Stimulated activated CD4-positive, alpha-beta T cell treated with anti-CD3 and anti-CD28 coated beads, Interleukin-4, amount 100 ng/mL, for 1 hour (primary cell): ENCODE results near the gene PXDN.

ENCODE experiments used
- DNase-seq: peaks from one replicate; pipeline ENCODE4 v3.0.0-alpha.2; 2020

Gene PXDN

DNA sequence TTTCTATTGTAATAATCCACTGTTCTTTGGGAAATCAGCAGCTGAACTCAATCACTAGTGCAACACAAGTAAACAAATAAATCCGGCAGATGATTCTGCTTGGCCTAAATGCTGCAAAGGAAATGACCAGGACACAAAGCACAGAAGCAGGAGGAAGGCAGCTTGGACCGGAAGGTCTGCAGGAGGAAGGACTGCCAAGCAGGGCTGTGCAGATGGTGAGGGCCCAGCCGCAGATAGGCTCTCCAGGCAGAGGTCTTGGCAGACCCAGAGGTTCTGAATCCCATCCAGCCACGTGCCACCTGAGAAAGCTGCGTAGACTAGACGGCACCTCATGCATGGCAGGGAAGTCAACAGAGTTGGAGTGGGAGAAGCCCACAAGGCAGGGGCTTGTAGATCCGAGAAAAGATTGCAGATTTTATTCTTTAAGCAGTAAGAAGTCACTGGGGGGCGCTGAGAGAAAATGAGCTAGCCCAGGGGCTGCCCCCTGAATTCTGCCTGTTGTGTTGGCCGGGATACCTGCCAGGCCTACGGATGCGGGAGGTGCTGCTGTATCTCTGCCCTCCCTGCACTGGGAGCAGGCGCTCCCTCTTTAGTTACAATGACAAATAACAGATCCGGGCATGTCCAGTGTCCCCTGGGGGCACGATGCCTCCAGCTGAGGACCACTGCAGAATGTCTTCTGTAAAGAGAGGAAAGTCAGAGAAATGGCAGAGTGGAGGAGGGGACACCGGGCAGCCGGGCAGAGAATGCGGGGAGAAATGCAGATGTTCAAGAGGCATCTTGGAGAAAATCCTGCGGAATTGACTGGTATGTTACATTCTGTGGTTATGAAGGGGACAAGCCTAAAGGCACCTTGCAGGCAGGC is 153.5 kb downstream of the PXDN start:
- DNase-seq: no peak

DNA sequence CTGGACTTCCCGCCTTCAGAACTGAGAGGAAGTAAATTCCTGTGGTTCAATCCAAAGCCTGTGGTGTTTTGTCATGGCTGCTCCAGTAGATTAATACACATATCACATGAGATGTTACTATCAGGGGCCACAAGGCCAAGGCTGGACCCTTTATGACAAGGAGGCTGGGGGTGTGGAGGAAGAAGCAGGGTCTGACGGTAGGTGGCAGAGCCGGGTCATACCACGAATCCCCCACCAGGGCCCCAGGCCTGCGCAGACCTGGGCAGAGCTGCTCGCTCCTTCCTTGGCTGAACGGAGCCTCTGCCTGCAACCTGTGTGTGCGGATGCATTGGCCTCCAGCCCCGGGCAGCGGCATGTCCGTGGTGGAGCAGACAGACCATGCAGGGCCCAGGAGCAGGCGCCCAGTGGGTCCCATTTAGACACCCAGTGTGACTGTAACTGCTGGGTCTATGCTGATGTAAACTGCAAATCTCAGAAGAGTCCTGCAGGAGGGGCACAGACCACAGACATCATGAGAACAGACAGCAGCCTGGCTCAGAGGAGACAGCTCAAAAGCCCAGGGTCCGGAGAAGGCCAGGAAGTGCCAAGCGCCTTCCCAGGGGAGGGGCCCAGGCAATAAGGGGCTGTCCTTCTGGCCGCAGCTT is 155.2 kb downstream of the PXDN start:
- no peak for DNase-seq

DNA sequence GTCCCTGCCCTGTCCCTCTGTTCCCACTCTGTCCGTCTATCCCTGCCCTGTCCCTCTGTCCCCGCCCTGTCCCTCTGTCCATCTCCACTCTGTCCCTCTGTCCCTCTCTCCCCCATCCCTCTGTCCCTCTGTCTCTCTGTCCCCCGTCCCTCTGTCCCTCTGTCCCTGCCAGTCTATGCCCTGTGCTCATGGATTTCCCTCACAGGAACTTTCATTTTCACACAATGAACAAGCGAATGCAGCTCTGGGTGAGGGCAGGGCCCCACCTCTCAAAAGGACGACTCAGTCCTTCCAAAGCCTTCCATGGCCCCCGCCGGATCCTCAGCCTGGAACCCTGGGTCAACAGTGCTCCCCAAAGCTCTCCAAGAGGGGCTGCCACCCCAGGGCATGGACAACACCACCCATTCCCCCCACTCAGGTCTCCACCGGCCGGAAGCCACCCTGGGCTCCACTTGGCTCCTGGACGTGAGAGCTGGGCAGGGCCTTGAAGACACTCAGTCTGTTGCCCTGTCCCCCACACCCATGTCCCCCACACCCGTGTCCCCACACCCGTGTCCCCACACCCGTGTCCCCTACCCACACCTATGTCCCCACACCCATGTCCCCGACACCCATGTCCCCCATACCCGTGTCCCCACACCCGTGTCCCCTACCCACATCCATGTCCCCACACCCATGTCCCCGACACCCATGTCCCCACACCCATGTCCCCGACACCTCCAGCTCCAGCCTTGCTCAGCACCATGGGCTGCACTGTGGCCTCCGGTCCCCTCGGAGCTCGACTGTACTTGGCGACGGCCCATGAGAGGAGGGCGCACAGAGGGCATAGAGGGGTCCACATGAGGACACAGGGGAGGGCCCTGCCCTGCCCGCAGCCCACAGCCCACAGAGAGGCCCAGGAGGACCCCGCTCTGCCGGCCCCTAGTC is 156.0 kb downstream of the PXDN start:
- DNase-seq: no peak

DNA sequence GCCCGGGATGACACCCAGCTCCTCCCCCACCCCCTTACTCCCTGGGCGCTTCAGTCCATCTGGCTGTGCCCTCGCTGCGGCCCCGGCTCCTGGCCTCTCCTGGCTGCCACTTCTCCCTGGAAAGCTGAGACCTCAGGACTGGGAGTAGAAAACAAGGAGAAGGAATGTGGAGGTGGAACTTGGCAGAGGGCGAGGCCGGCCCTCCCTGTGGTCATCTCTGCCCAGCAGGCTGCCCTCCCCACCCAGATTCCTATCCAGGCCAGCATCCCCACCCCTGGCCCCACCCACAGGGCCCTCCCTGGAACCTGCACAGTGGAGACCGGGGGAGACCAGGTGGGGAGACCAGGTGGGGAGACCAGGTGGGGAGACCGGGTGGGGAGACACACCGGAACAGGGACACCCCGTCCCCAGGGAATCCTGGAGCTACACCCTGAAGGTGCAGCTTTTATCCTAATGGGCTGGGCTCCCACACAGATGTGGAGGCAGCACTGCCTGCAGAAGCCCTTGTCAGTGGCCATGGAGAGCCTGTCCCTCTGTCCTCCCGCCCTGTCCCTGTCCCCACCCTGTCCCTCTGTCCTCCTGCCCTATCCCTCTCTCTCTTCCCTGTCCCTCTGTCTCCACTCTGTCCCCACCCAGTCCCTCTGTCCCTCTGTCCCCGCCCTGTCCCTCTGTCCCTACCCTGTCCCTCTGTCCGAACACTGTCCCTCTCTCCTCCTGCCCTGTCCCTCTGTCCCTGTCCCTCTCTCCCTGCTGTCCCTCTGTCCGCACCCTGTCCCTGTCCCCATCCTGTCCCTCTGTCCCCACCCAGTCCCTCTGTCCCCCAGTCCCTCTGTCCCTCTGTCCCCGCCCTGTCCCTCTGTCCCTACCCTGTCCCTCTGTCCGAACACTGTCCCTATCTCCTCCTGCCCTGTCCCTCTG is 157.1 kb downstream of the PXDN start:
- no peak for DNase-seq

DNA sequence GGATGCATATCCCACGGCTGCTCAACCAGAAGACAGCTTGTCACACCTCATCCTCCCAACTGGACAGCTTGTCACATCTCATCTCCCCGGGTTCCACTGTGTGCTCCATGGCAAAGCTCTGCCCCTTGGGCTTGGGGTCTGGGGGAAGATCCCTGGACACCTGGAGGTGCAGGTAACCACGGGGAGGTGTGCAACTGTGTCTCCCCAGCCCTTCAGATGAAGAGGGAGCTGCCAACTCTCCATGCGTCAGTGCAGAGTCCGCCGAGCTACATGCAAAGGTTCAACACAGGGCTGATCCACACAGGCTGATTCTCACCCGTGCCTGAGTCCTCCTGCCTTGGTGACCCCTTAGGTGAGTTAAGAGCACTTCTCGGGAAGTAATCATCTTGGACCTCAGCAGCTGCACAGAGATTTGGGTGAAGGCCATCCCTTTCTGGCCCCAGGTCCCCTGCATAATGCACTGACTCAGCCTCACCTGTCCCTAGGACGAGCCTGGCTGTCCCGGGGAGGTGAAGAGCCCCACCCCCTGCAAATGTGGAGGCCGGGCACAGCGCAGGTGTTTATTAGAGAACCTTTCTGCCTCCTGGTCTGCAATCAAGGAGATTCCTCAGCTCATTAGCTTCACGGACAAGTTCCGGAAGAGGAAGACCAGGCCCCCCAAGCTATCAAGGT is 157.9 kb downstream of the PXDN start:
- DNase-seq: no peak

DNA sequence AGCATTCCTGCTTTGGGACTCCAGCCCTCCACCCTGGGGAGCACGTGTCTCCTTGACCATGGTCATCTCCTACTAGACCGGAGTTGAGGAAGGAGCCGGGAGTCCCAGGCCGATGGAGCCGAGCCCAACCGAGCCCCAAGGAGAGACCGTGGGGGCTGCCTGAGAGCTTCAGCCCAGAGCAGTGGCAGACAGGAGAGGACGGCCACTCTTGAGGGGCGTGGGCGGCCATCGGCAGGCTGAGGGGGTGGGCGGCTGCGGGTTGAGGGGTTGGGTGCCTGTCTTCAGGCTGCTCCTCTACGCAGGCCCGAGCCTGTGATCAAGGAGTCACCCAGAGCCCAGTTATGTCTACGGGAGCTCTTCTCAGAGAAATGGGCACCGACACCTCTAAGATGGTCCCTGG is 158.7 kb downstream of the PXDN start:
- no peak for DNase-seq

DNA sequence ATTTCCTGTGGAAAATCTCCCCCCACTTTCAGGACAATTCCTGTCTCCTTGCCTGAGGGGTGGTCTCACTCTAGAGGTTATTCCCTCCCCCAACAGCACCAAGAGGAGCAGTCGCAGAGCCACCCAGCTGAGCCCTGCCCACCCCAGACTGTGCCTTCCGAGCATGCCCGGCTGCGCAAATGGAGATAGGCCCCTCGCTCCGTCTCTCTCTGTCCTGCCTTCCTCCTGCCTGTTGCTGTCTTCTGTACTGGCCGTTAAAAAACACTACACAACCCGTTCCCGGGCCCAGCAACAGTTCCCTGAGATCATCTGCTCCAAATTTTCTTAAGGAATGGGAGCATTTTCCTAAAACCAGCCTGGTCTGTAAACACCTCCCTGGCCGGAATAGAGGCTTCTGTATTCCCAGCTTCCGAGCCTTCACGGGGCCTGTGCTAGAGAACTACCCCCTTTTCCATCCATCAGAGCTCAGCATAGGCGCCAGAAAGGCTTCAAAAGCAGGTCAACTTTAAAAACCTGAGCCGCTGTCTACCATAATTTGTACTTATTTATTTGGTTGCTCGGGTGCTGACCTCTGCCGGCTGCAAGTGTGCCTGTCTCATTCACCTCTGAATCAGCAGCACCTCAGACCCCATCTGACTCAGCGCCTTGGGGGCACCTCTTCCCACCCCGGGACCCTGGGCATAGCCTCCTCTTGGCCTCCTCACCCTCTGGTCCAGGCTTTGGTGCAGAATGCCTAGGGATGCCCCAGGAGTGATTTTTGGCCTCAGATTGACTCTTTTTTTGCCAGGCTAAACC is 159.4 kb downstream of the PXDN start:
- DNase-seq: no peak

DNA sequence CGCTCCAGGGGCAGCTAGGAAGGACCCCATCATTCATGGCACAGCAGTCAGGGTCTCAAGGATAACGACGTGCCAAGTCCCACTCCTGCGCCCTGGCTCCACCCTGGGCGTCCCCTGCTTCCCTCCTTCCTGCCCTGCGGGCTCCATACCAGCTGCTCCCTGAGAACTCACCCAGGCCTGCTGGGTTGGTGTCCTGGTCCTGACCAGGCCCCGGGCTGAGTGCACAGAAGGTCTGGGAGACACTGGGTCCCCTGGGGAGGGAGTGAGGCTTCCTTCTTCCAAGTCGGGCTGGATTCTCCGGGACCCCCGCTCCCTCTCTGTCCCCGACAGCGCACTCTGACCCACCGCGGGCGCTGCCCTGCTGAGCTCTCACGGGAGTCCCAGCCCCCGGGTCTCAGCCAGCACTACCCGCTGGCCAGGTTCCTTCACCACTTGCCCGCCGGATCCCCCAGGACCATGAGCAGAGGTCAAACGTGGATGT is 160.2 kb downstream of the PXDN start:
- DNase-seq: no peak

DNA sequence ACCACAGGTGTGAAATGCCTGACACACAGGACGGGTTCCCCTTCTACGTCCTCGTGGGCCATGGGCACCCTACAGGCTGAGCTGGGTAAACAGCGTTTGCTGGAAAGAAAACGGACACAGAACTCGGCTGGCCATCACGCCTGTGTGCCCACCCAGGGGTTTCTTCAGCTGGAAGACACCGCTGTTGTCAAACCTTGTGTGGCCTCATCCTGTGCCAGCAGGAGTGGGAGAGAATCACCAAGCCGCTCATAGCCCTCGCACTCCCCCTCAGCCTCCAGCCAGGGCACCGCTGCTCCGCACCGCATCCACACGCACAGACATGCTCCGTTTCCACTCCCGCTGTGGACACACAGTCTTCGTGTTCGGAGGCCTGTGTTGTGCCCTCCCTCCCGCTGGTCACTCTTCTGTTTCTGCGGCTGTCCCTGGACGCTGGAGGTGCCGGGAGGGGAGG is 161.4 kb downstream of the PXDN start:
- no peak for DNase-seq

DNA sequence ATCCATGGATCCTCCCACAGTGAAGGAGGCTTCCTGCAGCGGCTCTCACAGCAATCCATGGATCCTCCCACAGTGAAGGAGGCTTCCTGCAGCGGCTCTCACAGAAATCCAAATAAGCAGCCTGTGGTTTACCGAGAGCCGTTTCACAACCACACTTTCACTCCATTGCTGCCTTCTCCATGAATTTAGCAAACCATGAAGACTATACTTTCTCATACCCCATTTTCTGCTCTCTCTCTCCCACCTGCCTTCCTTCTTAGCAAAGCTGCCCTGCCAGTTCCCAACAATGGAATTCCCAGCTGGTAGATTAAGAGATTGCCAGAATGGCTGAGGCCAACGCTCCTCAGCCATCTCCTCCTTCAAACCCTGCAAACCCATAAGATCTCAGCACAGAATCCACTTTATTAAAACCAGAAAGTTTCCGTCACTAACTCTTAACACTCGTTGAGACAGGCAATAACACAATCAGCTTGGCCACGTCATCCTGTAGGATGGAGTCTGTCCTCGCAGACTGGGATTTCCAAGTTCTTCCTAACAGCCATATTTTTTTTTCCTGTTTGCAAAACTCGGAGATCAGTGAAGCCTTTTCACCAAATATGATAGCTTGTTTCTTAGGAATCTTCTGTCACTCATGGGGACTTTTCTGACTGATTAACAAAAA is 162.2 kb downstream of the PXDN start:
- DNase-seq: no peak
